ENCODE measurements around the gene ELP4. TPM values are rescaled to one million over a fixed set of nuclear protein-coding genes. Genes with fewer than 3 reads are reported as not detected.

Gene ELP4
- total RNA-seq, 1 donor from 2014 or later, result 21.7 TPM

DNA sequence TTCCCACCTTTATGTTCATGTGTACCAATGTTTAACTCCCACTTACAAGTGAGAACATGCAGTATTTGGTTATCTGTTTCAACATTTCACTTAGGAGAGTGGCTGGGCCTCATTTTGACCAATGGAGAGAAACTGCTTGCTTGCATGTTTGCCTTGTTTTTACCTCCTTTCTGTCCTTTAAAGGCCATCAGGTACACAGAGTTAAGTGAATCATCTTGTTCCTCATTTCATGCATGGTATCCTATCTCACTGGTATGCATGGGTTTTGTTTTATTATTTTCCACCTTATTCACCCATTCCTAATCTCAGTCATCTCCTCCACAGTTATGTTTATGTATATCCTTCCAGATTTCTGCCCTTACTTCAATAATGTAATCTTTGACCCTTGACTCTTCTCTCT lies 101.0 kb downstream of the ELP4 start:
- no peak for DNase-seq (ENCODE audit: extremely low spot score, unreplicated experiment)
- no peak overlapping the region for H3K4me3 Mint-ChIP-seq
- no peaks in the 10 kb centered on the region for H3K27me3 Mint-ChIP-seq
- no peaks in the 10 kb centered on the region for H3K4me1 Mint-ChIP-seq (ENCODE audit: unreplicated experiment)
- H3K36me3 Mint-ChIP-seq, result peaks cover 8% of the 10 kb centered on the region
- TF ChIP-seq, protein P1, sequence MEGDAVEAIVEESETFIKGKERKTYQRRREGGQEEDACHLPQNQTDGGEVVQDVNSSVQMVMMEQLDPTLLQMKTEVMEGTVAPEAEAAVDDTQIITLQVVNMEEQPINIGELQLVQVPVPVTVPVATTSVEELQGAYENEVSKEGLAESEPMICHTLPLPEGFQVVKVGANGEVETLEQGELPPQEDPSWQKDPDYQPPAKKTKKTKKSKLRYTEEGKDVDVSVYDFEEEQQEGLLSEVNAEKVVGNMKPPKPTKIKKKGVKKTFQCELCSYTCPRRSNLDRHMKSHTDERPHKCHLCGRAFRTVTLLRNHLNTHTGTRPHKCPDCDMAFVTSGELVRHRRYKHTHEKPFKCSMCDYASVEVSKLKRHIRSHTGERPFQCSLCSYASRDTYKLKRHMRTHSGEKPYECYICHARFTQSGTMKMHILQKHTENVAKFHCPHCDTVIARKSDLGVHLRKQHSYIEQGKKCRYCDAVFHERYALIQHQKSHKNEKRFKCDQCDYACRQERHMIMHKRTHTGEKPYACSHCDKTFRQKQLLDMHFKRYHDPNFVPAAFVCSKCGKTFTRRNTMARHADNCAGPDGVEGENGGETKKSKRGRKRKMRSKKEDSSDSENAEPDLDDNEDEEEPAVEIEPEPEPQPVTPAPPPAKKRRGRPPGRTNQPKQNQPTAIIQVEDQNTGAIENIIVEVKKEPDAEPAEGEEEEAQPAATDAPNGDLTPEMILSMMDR (conservative IDR thresholded peaks at IDR 0.05), result no peak
- H3K9me3 Mint-ChIP-seq, result no peaks in the 10 kb centered on the region
- H3K27ac Mint-ChIP-seq, result no peak overlapping the region

DNA sequence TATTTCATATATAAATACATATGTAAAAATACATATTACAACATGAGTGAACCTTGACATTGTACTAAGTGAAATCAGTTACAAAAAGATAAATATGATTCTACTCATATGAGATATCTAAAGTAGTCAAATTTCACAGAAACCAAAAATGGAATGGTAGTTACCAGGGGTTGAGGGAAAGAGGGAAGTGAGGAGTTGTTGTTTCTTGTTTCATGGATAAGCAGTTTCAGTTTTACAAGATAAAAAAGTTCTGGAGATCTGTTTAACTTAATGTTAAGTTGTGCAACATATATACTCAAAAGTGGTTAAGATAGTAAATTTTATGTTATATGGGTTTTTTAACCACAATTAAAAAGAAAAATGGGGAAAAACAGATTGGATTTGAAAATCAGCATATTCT lies 107.7 kb downstream of the ELP4 start:
- Mint-ChIP-seq H3K4me1 (ENCODE audit: unreplicated experiment) (no peaks in the 10 kb centered on the region), H3K9me3 (no peaks in the 10 kb centered on the region), H3K27me3 (no peaks in the 10 kb centered on the region), H3K4me3 (no peak overlapping the region), H3K27ac (no peak overlapping the region), H3K36me3 (peaks cover 3% of the 10 kb centered on the region)
- TF ChIP-seq, protein P1 (conservative IDR thresholded peaks at IDR 0.05), result no peak
- no peak for DNase-seq (ENCODE audit: extremely low spot score, unreplicated experiment)

DNA sequence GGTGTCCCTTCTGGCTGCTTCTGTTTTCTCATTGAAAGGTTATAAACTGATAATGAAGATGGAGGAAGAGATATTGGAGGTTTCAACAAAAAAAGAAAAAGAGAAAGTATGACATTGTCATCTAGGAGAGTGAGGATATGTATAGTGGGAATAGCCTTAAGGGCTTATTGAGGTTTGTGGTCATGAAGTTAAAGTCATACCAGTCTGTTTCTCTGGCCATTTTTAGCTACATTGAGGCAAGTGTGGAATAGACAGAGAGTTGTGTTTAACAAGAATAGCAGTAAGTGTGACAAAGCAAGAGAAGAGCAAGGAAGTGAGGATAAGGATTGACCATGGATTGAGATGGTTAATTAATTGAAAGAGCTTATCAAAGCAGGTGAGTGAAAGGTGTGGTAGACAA lies 110.4 kb downstream of the ELP4 start:
- TF ChIP-seq, protein P1 (conservative IDR thresholded peaks at IDR 0.05), result no peak
- no peak overlapping the region for H3K4me3 Mint-ChIP-seq
- H3K4me1 Mint-ChIP-seq (ENCODE audit: unreplicated experiment), result no peaks in the 10 kb centered on the region
- H3K36me3 Mint-ChIP-seq, result peaks cover 3% of the 10 kb centered on the region
- no peak for DNase-seq (ENCODE audit: extremely low spot score, unreplicated experiment)
- H3K27me3 Mint-ChIP-seq, result no peaks in the 10 kb centered on the region
- H3K9me3 Mint-ChIP-seq, result no peaks in the 10 kb centered on the region
- H3K27ac Mint-ChIP-seq, result no peak overlapping the region

DNA sequence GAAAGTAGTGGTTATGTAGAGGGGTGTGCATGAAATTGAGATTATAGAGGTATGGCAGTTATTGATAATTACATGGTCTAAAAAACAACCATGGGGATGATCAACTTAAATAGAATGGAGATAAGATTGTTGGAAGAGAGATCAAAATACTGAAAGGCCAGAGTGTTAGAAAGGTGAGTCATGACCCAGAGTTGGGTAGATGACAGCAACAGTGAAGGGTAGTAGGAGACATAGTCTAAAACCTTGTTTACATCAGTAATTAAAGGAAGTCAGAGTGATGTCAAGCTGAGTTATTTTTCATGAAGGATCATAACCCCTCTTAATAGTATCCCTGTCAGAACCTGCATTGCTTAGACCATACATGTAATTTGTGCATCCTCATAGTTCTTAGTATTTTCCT lies 110.9 kb downstream of the ELP4 start:
- TF ChIP-seq, protein P1 (conservative IDR thresholded peaks at IDR 0.05), result no peak
- no peaks in the 10 kb centered on the region for H3K9me3 Mint-ChIP-seq
- no peaks in the 10 kb centered on the region for H3K27me3 Mint-ChIP-seq
- H3K4me1 Mint-ChIP-seq (ENCODE audit: unreplicated experiment), result no peaks in the 10 kb centered on the region
- H3K4me3 Mint-ChIP-seq, result no peak overlapping the region
- H3K27ac Mint-ChIP-seq, result no peak overlapping the region
- no peak for DNase-seq (ENCODE audit: extremely low spot score, unreplicated experiment)
- peaks cover 3% of the 10 kb centered on the region for H3K36me3 Mint-ChIP-seq

GRCh38 chr11:31625868-31626267 lies 116.3 kb downstream of the ELP4 start:
- Mint-ChIP-seq H3K4me1 (ENCODE audit: unreplicated experiment) (no peaks in the 10 kb centered on the region), H3K4me3 (no peak overlapping the region), H3K27me3 (no peaks in the 10 kb centered on the region), H3K27ac (no peak overlapping the region), H3K36me3 (no peaks in the 10 kb centered on the region), H3K9me3 (no peaks in the 10 kb centered on the region)
- TF ChIP-seq, protein P1 (conservative IDR thresholded peaks at IDR 0.05), result no peak
- DNase-seq (ENCODE audit: extremely low spot score, unreplicated experiment), result no peak

GRCh38 chr11:31628111-31628510 lies 118.5 kb downstream of the ELP4 start:
- DNase-seq (ENCODE audit: extremely low spot score, unreplicated experiment), result no peak
- H3K4me1 Mint-ChIP-seq (ENCODE audit: unreplicated experiment), result no peaks in the 10 kb centered on the region
- no peak overlapping the region for H3K27ac Mint-ChIP-seq
- H3K9me3 Mint-ChIP-seq, result no peaks in the 10 kb centered on the region
- TF ChIP-seq, protein P1 (conservative IDR thresholded peaks at IDR 0.05), result no peak
- H3K4me3 Mint-ChIP-seq, result no peak overlapping the region
- no peaks in the 10 kb centered on the region for H3K27me3 Mint-ChIP-seq
- no peaks in the 10 kb centered on the region for H3K36me3 Mint-ChIP-seq

All from type B pancreatic cell (in vitro differentiated cells).